Left lung (tissue), 10 donors: ENCODE measurements around the gene GOLM1. TPM values are rescaled to one million over a fixed set of nuclear protein-coding genes. Genes with fewer than 3 reads are reported as not detected.

Experiments
- ATAC-seq: fragments of 200-7000 bp; cut with Tn5 transposase; one replicate; pipeline ENCODE4 v1.9.1; 2020; ENCODE audit warnings: moderate library complexity
- DNase-seq, 4 donors: peaks; one replicate each; pipeline ENCODE4 v3.0.0-alpha.2; 2013 to 2020
- H3K27ac ChIP-seq, 2 donors: fragments of 200-600 bp; sonication (generic) in 1 of 2; one replicate each; pipeline versions ENCODE4 v1.5.0 to v1.8.0; 2020 to 2021
- H3K27me3 ChIP-seq, 2 donors: fragments of 200-600 bp; sonication (generic) in 1 of 2; one replicate each; pipeline versions ENCODE4 v1.5.0 to v1.8.0; 2020 to 2021
- H3K36me3 ChIP-seq, 2 donors: fragments of 200-600 bp; sonication (generic) in 1 of 2; one replicate each; pipeline versions ENCODE4 v1.5.0 to v1.8.0; 2020 to 2021
- H3K4me1 ChIP-seq, 2 donors: fragments of 200-600 bp; one replicate each; pipeline ENCODE4 v1.8.0; 2021
- H3K4me3 ChIP-seq, 2 donors: fragments of 200-600 bp; sonication (generic) in 1 of 2; one replicate each; pipeline versions ENCODE4 v1.5.0 to v1.8.0; 2020 to 2021; ENCODE audit warnings: mild to moderate bottlenecking in 1 of 2
- H3K9me3 ChIP-seq, 2 donors: fragments of 200-600 bp; sonication (generic) in 1 of 2; one replicate each; pipeline versions ENCODE4 v1.5.0 to v1.8.0; 2020 to 2021
- CTCF ChIP-seq, 2 donors: fragments of 200-600 bp; sonication (generic) in 1 of 2; IDR thresholded peaks; one replicate each; pipeline versions ENCODE4 v1.5.0 to v1.8.0; 2021; ENCODE audit warnings: antibody characterized with exemption in 2 of 2
- intact Hi-C, 2 donors: fragments of 100-400 bp; cut with DNase I; formaldehyde crosslinking; loops; one replicate each; pipeline versions ENCODE4 v1.11.2 to v1.14.2; 2022
- polyA plus RNA-seq, 6 donors: library from polyadenylated mRNA; unstranded; fragments of 120-200 nt; gene quantifications; one replicate each; pipeline ENCODE4 v1.2.1, GENCODE V29; 2013; ENCODE audit not compliant: insufficient read length in 6 of 6
- total RNA-seq, 2 donors: library from RNA; stranded (reverse); fragmentation: NEBNext Ultra II Directional; extraction: Animal tissue kit (Norgen Biotek cat#: 25700); gene quantifications; one replicate each; pipeline ENCODE4 v1.2.1, GENCODE V29; 2021
- donor health status: DM: no; HTN: yes; CAD: no.
- donor health status: DM: no; HTN: no; CAD: no.

Gene GOLM1
- total and polyA plus RNA-seq, 8 donors, result 30.9 to 115 (median 111) TPM

GRCh38 chr9:86009133-86009532, 90.2 kb downstream of the GOLM1 start:
- DNase-seq (no peak), ATAC-seq (no peak)
- intact Hi-C loops, result no loop called here

DNA sequence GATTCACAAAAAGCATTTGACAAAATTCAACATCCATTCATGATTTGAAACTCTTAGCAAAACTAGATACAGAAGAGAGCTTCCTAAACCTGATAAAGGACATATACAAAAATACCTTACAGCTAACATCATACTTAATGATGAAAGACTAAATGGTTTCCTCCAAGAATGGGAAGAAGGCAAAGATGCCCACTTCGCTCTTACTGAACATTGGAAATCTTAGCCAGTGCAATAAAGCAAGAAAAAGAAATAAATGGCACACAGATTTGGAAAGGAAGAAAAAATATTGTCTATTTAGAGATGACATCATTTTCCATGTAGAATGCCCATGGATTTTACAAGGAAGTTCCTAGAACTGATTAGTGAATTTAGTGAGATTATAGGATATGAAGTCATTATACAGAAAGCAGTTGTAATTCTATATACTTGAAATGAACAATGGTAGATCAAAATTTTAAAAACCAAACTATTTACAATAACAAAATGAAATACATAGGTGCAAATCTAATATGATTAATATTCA, 94.0 kb downstream of the GOLM1 start:
- no peak for ATAC-seq
- DNase-seq, result no peak

More at GRCh38 chr9:86009133-86009532, 90.2 kb downstream of the GOLM1 start:
- Histone ChIP-seq H3K27ac (no peak overlapping the region), H3K27me3 (no peaks in the 10 kb centered on the region), H3K36me3 (peaks cover 0 to 90% of the 10 kb centered on the region in 2 donors), H3K4me3 (no peak overlapping the region), H3K4me1 (no peaks in the 10 kb centered on the region), H3K9me3 (peaks cover 0 to 9% of the 10 kb centered on the region in 2 donors)
- no peak for TF ChIP-seq CTCF (IDR thresholded peaks at IDR 0.05)

DNA sequence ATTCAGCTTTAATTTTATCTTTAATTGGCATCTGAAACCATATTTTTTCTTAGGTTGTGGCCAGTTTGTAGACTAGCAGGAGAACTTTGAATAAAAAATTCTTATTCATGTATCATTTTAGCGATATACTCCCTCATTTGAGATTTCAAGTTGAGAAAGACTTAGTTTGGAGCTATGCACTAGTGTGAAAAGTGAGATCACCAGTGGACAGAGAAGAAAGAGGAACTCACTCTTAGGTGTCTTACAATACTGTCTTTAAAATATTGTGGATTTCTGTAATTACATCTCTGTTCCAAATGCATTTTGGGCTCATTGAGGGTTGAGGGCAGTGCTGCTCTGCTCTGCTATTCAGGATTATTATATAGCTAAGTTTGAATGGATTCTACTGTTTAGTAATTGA, 103.8 kb downstream of the GOLM1 start:
- no peaks in the 10 kb centered on the region for H3K4me1 ChIP-seq
- H3K9me3 ChIP-seq, result no peaks in the 10 kb centered on the region
- intact Hi-C loops, result no loop called here
- peaks cover 0 to 41% of the 10 kb centered on the region in 2 donors for H3K36me3 ChIP-seq
- H3K27me3 ChIP-seq, result no peaks in the 10 kb centered on the region
- no peak overlapping the region for H3K4me3 ChIP-seq
- ATAC-seq, result no peak
- TF ChIP-seq CTCF (IDR thresholded peaks at IDR 0.05), result no peak
- no peak for DNase-seq
- H3K27ac ChIP-seq, result no peak overlapping the region

More for the DNA sequence above, 94.0 kb downstream of the GOLM1 start:
- H3K4me1 ChIP-seq, result no peaks in the 10 kb centered on the region
- intact Hi-C loops, result no loop called here
- peaks cover 0 to 72% of the 10 kb centered on the region in 2 donors for H3K36me3 ChIP-seq
- peaks cover 0 to 9% of the 10 kb centered on the region in 2 donors for H3K9me3 ChIP-seq
- no peak overlapping the region for H3K27ac ChIP-seq
- TF ChIP-seq CTCF (IDR thresholded peaks at IDR 0.05), result no peak
- no peak overlapping the region for H3K4me3 ChIP-seq
- no peaks in the 10 kb centered on the region for H3K27me3 ChIP-seq

- DNase-seq (no peak), ATAC-seq (no peak)
- H3K27ac ChIP-seq, result no peak overlapping the region
- H3K4me3 ChIP-seq, result no peak overlapping the region
- intact Hi-C loops, result no loop called here
- peaks cover 0 to 37% of the 10 kb centered on the region in 2 donors for H3K36me3 ChIP-seq
- H3K9me3 ChIP-seq, result no peaks in the 10 kb centered on the region
- no peaks in the 10 kb centered on the region for H3K4me1 ChIP-seq
- H3K27me3 ChIP-seq, result no peaks in the 10 kb centered on the region
- TF ChIP-seq CTCF (IDR thresholded peaks at IDR 0.05), result no peak
Observed at GRCh38 chr9:85995097-85995496, 104.3 kb downstream of the GOLM1 start.

DNA sequence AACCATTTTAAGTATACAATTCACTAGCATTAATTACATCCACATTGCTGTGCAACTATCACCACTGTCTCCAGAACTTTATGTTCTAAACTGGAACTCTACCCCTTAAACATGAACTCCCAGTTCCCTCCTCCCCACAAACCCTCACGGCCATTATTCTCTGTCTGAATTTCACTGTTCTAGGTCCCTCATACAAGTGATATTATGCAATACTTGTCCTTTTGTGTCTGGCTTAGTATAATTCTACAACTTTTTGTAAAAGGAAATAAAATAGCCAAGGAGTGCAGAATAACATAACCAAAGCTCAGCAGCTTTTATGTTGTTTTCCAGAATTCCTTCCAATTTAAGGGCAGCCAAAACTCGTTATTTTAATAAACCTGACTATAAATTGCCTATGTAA, 105.2 kb downstream of the GOLM1 start:
- ATAC-seq (no peak), DNase-seq (no peak)
- intact Hi-C loops, result no loop called here
- H3K9me3 ChIP-seq, result no peaks in the 10 kb centered on the region
- H3K4me3 ChIP-seq, result no peak overlapping the region
- no peaks in the 10 kb centered on the region for H3K4me1 ChIP-seq
- H3K36me3 ChIP-seq, result peaks cover 0 to 32% of the 10 kb centered on the region in 2 donors
- H3K27me3 ChIP-seq, result no peaks in the 10 kb centered on the region
- no peak for TF ChIP-seq CTCF (IDR thresholded peaks at IDR 0.05)
- H3K27ac ChIP-seq, result no peak overlapping the region
